SIG-M5 treated with dmso at 0.1 percent for 504 hours (cell line): ENCODE results near the gene ZNF217.
"Not testable (repeated sequence)": the region's sequence is repeated elsewhere in the genome, so short reads cannot be mapped to it uniquely, and the experiment has no call there.

Source experiments
- DNase-seq: peaks from one replicate; lab custom pipeline; 2025; ENCODE audit not compliant: unreplicated experiment; lab: John Stamatoyannopoulos, UW

ZNF217 gene

GRCh38 chr20:53534037-53534436, 59.6 kb downstream of the ZNF217 start:
- DNase-seq = no peak

GRCh38 chr20:53533500-53533899, 60.1 kb downstream of the ZNF217 start:
- DNase-seq = no peak

- peak; percentile 60 for DNase-seq
Measured at GRCh38 chr20:53532654-53533312, 60.9 kb downstream of the ZNF217 start.

- no peak for DNase-seq
Measured at GRCh38 chr20:53530440-53530839, 63.2 kb downstream of the ZNF217 start.

- DNase-seq = no peak
Measured at GRCh38 chr20:53529658-53530057, 64.0 kb downstream of the ZNF217 start.

GRCh38 chr20:53527196-53527595, 66.4 kb downstream of the ZNF217 start:
- no peak for DNase-seq

- DNase-seq = no peak
Measured at GRCh38 chr20:53524589-53525312, 68.9 kb downstream of the ZNF217 start.

- DNase-seq = not testable (repeated sequence)
Measured at GRCh38 chr20:53523615-53524014, 70.0 kb downstream of the ZNF217 start.

- DNase-seq = no peak
Measured at GRCh38 chr20:53522696-53523095, 70.9 kb downstream of the ZNF217 start.

GRCh38 chr20:53522026-53522425, 71.6 kb downstream of the ZNF217 start:
- no peak for DNase-seq

GRCh38 chr20:53521421-53521820, 72.2 kb downstream of the ZNF217 start:
- not testable (repeated sequence) for DNase-seq

- no peak for DNase-seq
Measured at GRCh38 chr20:53517146-53517545, 76.5 kb downstream of the ZNF217 start.
